Measurements from ENCODE around the gene ALDH2. TPM values are rescaled to one million over a fixed set of nuclear protein-coding genes. Genes with fewer than 3 reads are reported as not detected.

ALDH2 gene
- polyA plus RNA-seq, 1 donor (not counting 4 experiments of a cell fraction or from before 2014, with no cell fraction given): 33.8 TPM

- FAIRE-seq (no peak), DNase-seq (ENCODE audit: low read depth, low spot score) (no peak)
- H3K9me1 ChIP-seq (ENCODE audit: control insufficient read depth, extremely low read depth, insufficient read depth, low read length): no peaks in the 10 kb centered on the region
- peak overlapping the region; percentile 72 for H3K9ac ChIP-seq (ENCODE audit: control insufficient read depth, extremely low read depth, insufficient read depth, low read length)
- no peak for TF ChIP-seq EZH2 (IDR thresholded peaks at IDR 0.05; ENCODE audit: low read length)
- no peak for TF ChIP-seq CTCF (optimal IDR thresholded peaks at IDR 0.05 in 1 of 3, IDR thresholded peaks at IDR 0.05 in 1 of 3, conservative IDR thresholded peaks at IDR 0.05 in 1 of 3; ENCODE audit: extremely low read depth in 1 of 3, insufficient read depth in 2 of 3, low read length in 3 of 3)
- peak overlapping the region; percentile 70 for H2AFZ ChIP-seq (ENCODE audit: control insufficient read depth, low read length)
- dilution Hi-C loops (cut with MboI; ENCODE audit: extremely low pct_ligation_motif_present, low sequenced_read_pairs): no loop called here
- peak overlapping the region; percentile 5 for H3K27ac ChIP-seq (ENCODE audit: control insufficient read depth, insufficient read depth, low read length)
- H3K9me3 ChIP-seq (ENCODE audit: control insufficient read depth, low read depth, low read length): no peaks in the 10 kb centered on the region
- peak overlapping the region; percentile 61 for H3K4me2 ChIP-seq (ENCODE audit: control insufficient read depth, extremely low read depth, insufficient read depth, low read depth, low read length)
- no peaks in the 10 kb centered on the region for H4K20me1 ChIP-seq (ENCODE audit: control insufficient read depth, extremely low read depth, insufficient read depth, low read length)
- H3K4me3 ChIP-seq (ENCODE audit: control insufficient read depth in 2 of 3, extremely low read depth in 1 of 3, insufficient read depth in 2 of 3, low read depth in 1 of 3, low read length in 3 of 3): peak overlapping the region; percentile 56 to 81 (median 66)
- H3K4me1 ChIP-seq (ENCODE audit: control insufficient read depth, extremely low read depth, insufficient read depth, low read length): peaks cover 9% of the 10 kb centered on the region
- no peaks in the 10 kb centered on the region for H3K36me3 ChIP-seq (ENCODE audit: control insufficient read depth in 2 of 2, extremely low read depth in 1 of 2, insufficient read depth in 2 of 2, low read length in 2 of 2)
- no peaks in the 10 kb centered on the region for H3K27me3 ChIP-seq (ENCODE audit: control insufficient read depth, extremely low read depth, insufficient read depth, low read length)
- no peaks in the 10 kb centered on the region for H3K79me2 ChIP-seq (ENCODE audit: control insufficient read depth, insufficient read depth, low read length)
Observed at GRCh38 chr12:111767362-111768158, 827 bp downstream of the ALDH2 start.

- FAIRE-seq (no peak), DNase-seq (ENCODE audit: low read depth, low spot score) (no peak)
- no peaks in the 10 kb centered on the region for H3K27me3 ChIP-seq (ENCODE audit: control insufficient read depth, extremely low read depth, insufficient read depth, low read length)
- no peaks in the 10 kb centered on the region for H3K36me3 ChIP-seq (ENCODE audit: control insufficient read depth in 2 of 2, extremely low read depth in 1 of 2, insufficient read depth in 2 of 2, low read length in 2 of 2)
- H2AFZ ChIP-seq (ENCODE audit: control insufficient read depth, low read length): no peak overlapping the region
- no peaks in the 10 kb centered on the region for H3K9me3 ChIP-seq (ENCODE audit: control insufficient read depth, low read depth, low read length)
- TF ChIP-seq EZH2 (IDR thresholded peaks at IDR 0.05; ENCODE audit: low read length) (no peak), CTCF (optimal IDR thresholded peaks at IDR 0.05 in 1 of 3, IDR thresholded peaks at IDR 0.05 in 1 of 3, conservative IDR thresholded peaks at IDR 0.05 in 1 of 3; ENCODE audit: extremely low read depth in 1 of 3, insufficient read depth in 2 of 3, low read length in 3 of 3) (no peak)
- H3K9ac ChIP-seq (ENCODE audit: control insufficient read depth, extremely low read depth, insufficient read depth, low read length): no peak overlapping the region
- H3K27ac ChIP-seq (ENCODE audit: control insufficient read depth, insufficient read depth, low read length): no peak overlapping the region
- H3K4me1 ChIP-seq (ENCODE audit: control insufficient read depth, extremely low read depth, insufficient read depth, low read length): peaks cover 11% of the 10 kb centered on the region
- no peak overlapping the region for H3K4me3 ChIP-seq (ENCODE audit: control insufficient read depth in 2 of 3, extremely low read depth in 1 of 3, insufficient read depth in 2 of 3, low read depth in 1 of 3, low read length in 3 of 3)
- dilution Hi-C loops (cut with MboI; ENCODE audit: extremely low pct_ligation_motif_present, low sequenced_read_pairs): no loop called here
- no peaks in the 10 kb centered on the region for H3K9me1 ChIP-seq (ENCODE audit: control insufficient read depth, extremely low read depth, insufficient read depth, low read length)
- peak overlapping the region; percentile 61 for H3K4me2 ChIP-seq (ENCODE audit: control insufficient read depth, extremely low read depth, insufficient read depth, low read depth, low read length)
- H3K79me2 ChIP-seq (ENCODE audit: control insufficient read depth, insufficient read depth, low read length): no peaks in the 10 kb centered on the region
- H4K20me1 ChIP-seq (ENCODE audit: control insufficient read depth, extremely low read depth, insufficient read depth, low read length): no peaks in the 10 kb centered on the region
Observed at GRCh38 chr12:111768159-111768895, 1.6 kb downstream of the ALDH2 start.

Data from keratinocyte (primary cell).